Panc1 (cell line): ENCODE results near the gene PTPRH.

Experiments used
- CTCF ChIP-seq: fragments of 450-650 bp; IDR thresholded peaks from 2 replicates; pipeline ENCODE4 v1.5.1; 2017; ENCODE audit warnings: mild to moderate bottlenecking
- POLR2AphosphoS5 ChIP-seq: IDR thresholded peaks from 2 replicates; pipeline ENCODE4 v1.6.1; 2012; ENCODE audit warnings: mild to moderate bottlenecking, low read depth, low read length, moderate library complexity

- no peak for TF ChIP-seq CTCF
- no peak for TF ChIP-seq POLR2AphosphoS5
Observed at GRCh38 chr19:55208880-55209692, at the start of gene PTPRH.
